HFFc6 (cell line): ENCODE results near the gene CMPK2. TPM values are rescaled to one million over a fixed set of nuclear protein-coding genes. Genes with fewer than 3 reads are reported as not detected.

Source experiments
- DNase-seq: peaks from one replicate; pipeline ENCODE4 v3.0.0-alpha.2; 2018
- H3K27ac Mint-ChIP-seq: 2 replicates; pipeline ENCODE4 v1.8.0; 2020; ENCODE audit warnings: mild to moderate bottlenecking, mixed read lengths
- H3K27me3 Mint-ChIP-seq: 2 replicates; pipeline ENCODE4 v1.8.0; 2021; ENCODE audit warnings: mild to moderate bottlenecking, moderate library complexity, mixed read lengths; ENCODE audit not compliant: insufficient read depth
- H3K36me3 Mint-ChIP-seq: 2 replicates; pipeline ENCODE4 v1.8.0; 2021; ENCODE audit warnings: low read depth, mixed read lengths
- H3K4me1 Mint-ChIP-seq: 2 replicates; pipeline ENCODE4 v1.8.0; 2020; ENCODE audit warnings: low read depth, mixed read lengths
- H3K4me3 Mint-ChIP-seq: 2 replicates; pipeline ENCODE4 v1.8.0; 2020; ENCODE audit warnings: mild to moderate bottlenecking, moderate library complexity, mixed read lengths
- H3K9me3 Mint-ChIP-seq: 2 replicates; pipeline ENCODE4 v1.8.0; 2020; ENCODE audit warnings: mild to moderate bottlenecking, mixed read lengths
- CTCF ChIP-seq: fragments of 200-600 bp; sonication (generic); IDR thresholded peaks from 2 replicates; pipeline ENCODE4 v1.5.0; 2021; ENCODE audit warnings: antibody characterized with exemption, mild to moderate bottlenecking
- total RNA-seq, 6 experiments: library from RNA; stranded (reverse); fragmentation: NEBNext Ultra II Directional; extraction: Animal tissue kit (Norgen Biotek cat#: 25700); gene quantifications; 2 replicates in 1 of 6; 3 replicates in 5 of 6; pipeline ENCODE4 v1.2.3, GENCODE V29; 2021

CMPK2 gene
- total RNA-seq, 6 experiments from 2014 or later: not detected

GRCh38 chr2:6824962-6825361, 40.7 kb downstream of the CMPK2 start:
- no peak for TF ChIP-seq CTCF
- no peaks in the 10 kb centered on the region; the same call in 1 of the 2 replicates for H3K27me3 Mint-ChIP-seq
- DNase-seq: peak; percentile 12
- H3K27ac Mint-ChIP-seq: no peak overlapping the region
- peaks cover 6% of the 10 kb centered on the region; the same call in 1 of the 2 replicates for H3K36me3 Mint-ChIP-seq
- H3K4me3 Mint-ChIP-seq: no peak overlapping the region
- H3K4me1 Mint-ChIP-seq: peaks cover 9% of the 10 kb centered on the region; the same call in 1 of the 2 replicates
- peaks cover 22% of the 10 kb centered on the region for H3K9me3 Mint-ChIP-seq

GRCh38 chr2:6823111-6823510, 42.6 kb downstream of the CMPK2 start:
- no peaks in the 10 kb centered on the region; the same call in 1 of the 2 replicates for H3K27me3 Mint-ChIP-seq
- peaks cover 19% of the 10 kb centered on the region for H3K9me3 Mint-ChIP-seq
- peaks cover 9% of the 10 kb centered on the region; the same call in 1 of the 2 replicates for H3K4me1 Mint-ChIP-seq
- H3K36me3 Mint-ChIP-seq: peaks cover 6% of the 10 kb centered on the region; the same call in 1 of the 2 replicates
- no peak for TF ChIP-seq CTCF
- no peak overlapping the region for H3K27ac Mint-ChIP-seq
- DNase-seq: no peak
- no peak overlapping the region for H3K4me3 Mint-ChIP-seq

- H3K4me1 Mint-ChIP-seq: peaks cover 9% of the 10 kb centered on the region; the same call in 1 of the 2 replicates
- peaks cover 26% of the 10 kb centered on the region for H3K9me3 Mint-ChIP-seq
- peaks cover 1% of the 10 kb centered on the region; the same call in 1 of the 2 replicates for H3K27me3 Mint-ChIP-seq
- no peak overlapping the region for H3K27ac Mint-ChIP-seq
- peaks cover 6% of the 10 kb centered on the region; the same call in 1 of the 2 replicates for H3K36me3 Mint-ChIP-seq
- no peak overlapping the region for H3K4me3 Mint-ChIP-seq
- DNase-seq: no peak
- TF ChIP-seq CTCF: no peak
Observed at GRCh38 chr2:6822406-6822805, 43.3 kb downstream of the CMPK2 start.

- Mint-ChIP-seq H3K36me3 (peaks cover 6% of the 10 kb centered on the region; the same call in 1 of the 2 replicates), H3K4me1 (no peaks in the 10 kb centered on the region; the same call in 1 of the 2 replicates), H3K9me3 (peaks cover 26% of the 10 kb centered on the region), H3K27me3 (peaks cover 1% of the 10 kb centered on the region), H3K4me3 (no peak overlapping the region), H3K27ac (no peak overlapping the region)
- DNase-seq: no peak
- TF ChIP-seq CTCF: no peak
Observed at GRCh38 chr2:6820903-6821584, 44.7 kb downstream of the CMPK2 start.

- no peak overlapping the region for H3K27ac Mint-ChIP-seq
- H3K9me3 Mint-ChIP-seq: peaks cover 33% of the 10 kb centered on the region
- H3K4me3 Mint-ChIP-seq: no peak overlapping the region
- no peaks in the 10 kb centered on the region for H3K4me1 Mint-ChIP-seq
- H3K36me3 Mint-ChIP-seq: peaks cover 6% of the 10 kb centered on the region; the same call in 1 of the 2 replicates
- H3K27me3 Mint-ChIP-seq: peaks cover 1% of the 10 kb centered on the region
- DNase-seq: no peak
- no peak for TF ChIP-seq CTCF
Observed at GRCh38 chr2:6820236-6820635, 45.5 kb downstream of the CMPK2 start.
